H1 (cell line): Measurements from ENCODE around the gene GRM7. TPM values are rescaled to one million over a fixed set of nuclear protein-coding genes. Genes with fewer than 3 reads are reported as not detected.

Experiments
- FOSL1 ChIP-seq: IDR thresholded peaks from 2 replicates; pipeline ENCODE4 v1.6.1; 2011; ENCODE audit warnings: mild to moderate bottlenecking, low read depth, low read length, moderate library complexity; ENCODE audit not compliant: insufficient read depth
- KDM1A ChIP-seq: fragments of 200-600, 300-600 bp; sonication (generic); IDR thresholded peaks from 2 replicates; pipeline ENCODE4 v1.7.1; 2016; ENCODE audit warnings: mild to moderate bottlenecking, low read length, borderline replicate concordance
- POU5F1 ChIP-seq: IDR thresholded peaks from 2 replicates; pipeline ENCODE4 v1.6.1; 2011; ENCODE audit warnings: low read depth, mild to moderate bottlenecking, low read length, moderate library complexity
- YY1 ChIP-seq: IDR thresholded peaks from 2 replicates; pipeline ENCODE4 v1.6.1; 2011; ENCODE audit warnings: low read depth, mild to moderate bottlenecking, low read length
- polyA plus RNA-seq, 7 experiments: library from polyadenylated mRNA; depleted of rRNA in 3 of 7; stranded (reverse) in 5 of 7; unstranded in 2 of 7; fragments of >200 nt in 5 of 7; fragments of 200-250 nt in 2 of 7; gene quantifications; 1 replicate in 5 of 7; 2 replicates in 1 of 7; 4 replicates in 1 of 7; pipeline versions ENCODE4 v1.2.1 to v1.2.3, GENCODE V29; 2011 to 2013; ENCODE audit warnings: missing spikeins in 2 of 7, mixed read lengths in 2 of 7
- total RNA-seq: library from RNA; stranded (reverse); fragmentation: NEBNext Ultra II Directional; extraction: Animal tissue kit (Norgen Biotek cat#: 25700); gene quantifications from 2 replicates; pipeline ENCODE4 v1.2.1, GENCODE V29; 2021

The GRM7 gene
- total and polyA plus RNA-seq, 2 of the 8 experiments (the other 6 are each of a cell fraction or from before 2014, with no cell fraction given) = 0.17 to 0.24 TPM

GRCh38 chr3:7433073-7433472, 572.2 kb downstream of the GRM7 start (continued):
- no peak for TF ChIP-seq FOSL1
- TF ChIP-seq YY1 = no peak
- no peak for TF ChIP-seq KDM1A
- TF ChIP-seq POU5F1 = no peak
